RCC 7860 (cell line): Measurements from ENCODE around the gene CCM2.
"Not testable (repeated sequence)": the region's sequence is repeated elsewhere in the genome, so short reads cannot be mapped to it uniquely, and the experiment has no call there.

ENCODE experiments used
- DNase-seq: peaks from one replicate; pipeline ENCODE4 v3.0.0-alpha.2; 2015; ENCODE audit warnings: low spot score
- FAIRE-seq: peaks from 2 replicates; lab custom pipeline; 2012; peaks lifted over from hg19 to GRCh38; lab: Jason Lieb, UNC

Gene CCM2

DNA sequence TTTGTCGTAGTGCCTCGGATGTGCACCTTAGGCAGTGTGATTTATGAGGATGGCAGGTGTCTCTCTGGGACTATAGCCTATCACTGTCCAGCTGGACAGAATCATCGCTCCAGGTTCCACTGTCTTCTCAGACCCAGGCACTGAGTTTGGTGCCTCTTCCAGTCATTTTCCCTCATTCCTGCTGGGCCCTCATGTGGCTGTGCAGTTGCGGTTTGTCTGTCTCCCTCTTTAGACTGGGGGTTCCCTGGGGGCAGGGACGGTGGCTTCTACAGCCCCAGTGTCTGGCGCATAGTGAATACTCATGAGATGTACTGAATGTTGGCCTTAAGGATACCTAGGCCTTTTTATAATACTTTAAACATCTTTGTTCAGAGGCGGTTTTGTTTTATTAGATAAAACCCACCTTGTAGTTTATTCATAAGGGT, 28.9 kb downstream of the CCM2 start:
- FAIRE-seq (no peak), DNase-seq (no peak)

DNA sequence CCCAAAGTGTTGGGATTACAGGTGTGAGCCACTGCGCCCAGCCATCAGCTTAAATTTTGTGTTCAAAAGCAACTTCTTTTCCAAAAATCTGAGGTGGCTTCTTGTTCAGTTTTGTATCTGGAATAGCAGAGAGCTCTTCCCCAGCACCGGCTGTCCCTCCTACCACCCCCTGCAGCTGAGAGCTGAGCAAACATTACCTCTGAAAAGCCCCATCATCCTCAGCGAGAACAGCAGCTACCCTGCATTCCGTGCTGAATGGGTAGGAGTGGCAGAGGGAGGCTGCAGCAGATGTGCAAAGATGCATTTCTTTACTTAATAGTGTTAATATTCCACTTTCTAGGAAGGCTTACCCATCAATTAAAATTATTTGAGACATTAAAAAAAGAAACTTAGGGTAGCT, 31.8 kb downstream of the CCM2 start:
- FAIRE-seq, result no peak
- DNase-seq, result no peak

DNA sequence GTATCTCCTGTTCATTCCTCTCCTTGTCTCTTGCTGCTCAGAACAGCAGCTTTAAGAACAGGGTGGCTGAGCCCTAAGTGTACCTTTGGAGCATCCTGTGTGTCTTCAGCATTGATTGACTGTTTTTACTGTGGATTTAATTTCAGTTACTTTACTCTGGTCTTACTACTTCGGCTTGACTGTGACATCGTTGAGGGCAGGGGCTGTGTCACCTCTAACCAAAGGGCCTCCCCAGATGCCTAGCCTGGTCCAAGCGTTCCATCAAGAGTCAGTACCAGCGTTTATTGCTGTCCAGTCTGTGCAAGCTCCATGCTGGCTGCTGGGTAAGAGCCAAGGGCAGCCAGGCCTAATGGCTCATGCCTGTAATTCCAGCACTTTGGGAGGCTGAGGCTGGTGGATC, 32.4 kb downstream of the CCM2 start:
- FAIRE-seq (no peak), DNase-seq (no peak)

DNA sequence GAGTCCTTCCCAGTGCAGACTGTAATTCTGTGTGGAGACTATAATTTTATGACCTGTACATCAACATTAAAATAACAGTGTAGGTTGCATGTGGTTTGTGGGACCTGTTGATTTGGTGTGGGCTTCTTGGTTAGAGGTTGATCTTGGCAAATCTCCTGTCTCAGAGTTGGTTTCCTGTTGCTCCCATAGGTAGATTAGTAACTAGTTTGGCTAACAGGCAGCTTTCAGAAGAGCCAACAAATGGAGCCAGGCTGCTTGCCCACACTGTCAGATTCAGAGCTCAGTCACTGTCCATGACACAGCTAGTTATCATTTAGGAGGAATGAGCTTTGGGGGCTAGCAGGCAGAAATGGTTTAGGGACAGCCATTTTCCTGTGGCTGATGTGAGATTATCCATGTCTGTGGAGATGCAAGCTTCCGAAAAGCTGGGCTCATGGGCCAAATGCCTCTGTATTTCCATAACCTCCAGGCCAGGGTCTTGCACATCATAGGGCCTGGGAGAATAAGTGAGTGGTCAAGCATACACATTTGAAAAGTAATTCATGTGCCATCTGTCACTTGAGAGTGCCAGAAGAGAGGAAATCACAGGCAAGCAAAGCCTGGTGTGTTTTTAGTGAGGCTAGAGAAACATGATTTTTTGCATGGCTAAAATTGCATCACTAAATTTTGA, 33.4 kb downstream of the CCM2 start:
- DNase-seq (peak; percentile 88), FAIRE-seq (peak; percentile 96)

DNA sequence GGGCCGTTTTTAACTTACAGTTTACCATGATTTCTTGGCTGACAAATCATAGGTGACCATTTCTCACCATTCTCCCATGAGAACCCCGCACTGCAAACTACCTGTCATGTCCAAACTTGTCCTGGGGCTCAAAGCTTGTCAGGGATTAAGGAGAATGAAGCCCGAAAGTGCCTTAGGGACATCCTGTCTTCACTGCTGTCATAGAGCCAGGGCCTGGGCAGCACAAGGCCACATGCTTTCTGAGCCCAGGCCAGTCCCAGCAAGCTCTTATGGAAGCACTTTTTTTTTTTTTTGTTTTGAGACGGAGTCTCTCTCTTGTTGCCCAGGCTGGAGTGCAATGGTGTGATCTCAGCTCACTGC, 33.9 kb downstream of the CCM2 start:
- DNase-seq, result no peak
- FAIRE-seq, result no peak

DNA sequence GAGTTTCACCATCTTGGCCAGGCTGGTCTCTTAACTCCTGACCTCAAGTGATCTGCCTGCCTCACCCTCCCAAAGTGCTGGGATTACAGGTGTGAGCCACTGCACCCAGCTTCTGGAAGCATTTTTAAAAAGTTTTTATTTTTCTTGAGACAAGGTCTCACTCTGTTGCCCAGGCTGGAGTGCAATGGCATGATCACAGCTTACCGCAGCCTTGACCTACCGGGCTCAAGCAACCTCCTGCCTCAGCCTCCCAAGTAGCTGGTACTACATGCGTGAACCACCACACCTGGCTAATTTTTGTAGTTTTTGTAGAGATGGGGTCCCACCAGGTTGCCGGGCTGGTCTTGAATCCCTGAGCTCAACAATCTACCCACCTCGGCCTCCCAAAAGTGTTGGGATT, 34.7 kb downstream of the CCM2 start:
- not testable (repeated sequence) for DNase-seq, FAIRE-seq

DNA sequence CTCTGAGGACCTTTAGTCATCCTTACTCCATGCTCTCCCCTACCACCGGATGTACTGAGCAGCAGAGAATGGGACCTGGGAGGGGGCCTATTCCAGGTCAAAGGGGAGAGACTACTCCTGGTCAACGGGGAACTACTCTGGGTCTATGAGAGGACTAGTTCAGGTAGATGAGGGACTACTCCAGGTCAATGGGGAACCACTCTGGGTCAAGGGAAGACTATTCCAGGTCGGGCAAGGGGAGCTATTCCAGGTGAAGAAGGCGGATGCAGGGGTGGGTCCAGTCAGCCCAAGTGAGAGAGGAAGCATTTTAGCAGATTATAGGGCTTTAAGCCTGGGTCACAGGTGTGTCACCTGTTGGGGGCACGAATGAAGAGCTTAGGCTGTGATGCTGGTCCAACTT, 35.4 kb downstream of the CCM2 start:
- FAIRE-seq (no peak), DNase-seq (no peak)

DNA sequence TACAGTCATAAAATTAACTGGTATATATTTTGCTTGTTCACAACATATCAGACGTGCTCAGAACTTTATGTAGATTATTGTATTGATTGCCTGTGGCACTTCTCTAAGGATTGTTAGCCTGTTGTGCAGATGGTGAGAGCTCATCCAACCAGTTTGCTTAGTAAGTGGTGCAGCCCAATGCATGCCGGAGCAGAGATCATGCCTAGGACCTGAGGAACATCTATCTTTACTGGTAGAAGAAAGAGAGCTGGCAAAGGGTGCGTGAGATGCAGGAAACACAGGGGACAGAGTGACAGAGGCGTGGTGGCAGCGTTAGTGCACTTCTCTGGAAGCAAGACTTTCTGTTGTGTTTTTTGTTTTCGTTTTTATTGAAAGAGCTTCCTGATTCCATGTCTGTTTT, 35.9 kb downstream of the CCM2 start:
- no peak for FAIRE-seq
- no peak for DNase-seq

DNA sequence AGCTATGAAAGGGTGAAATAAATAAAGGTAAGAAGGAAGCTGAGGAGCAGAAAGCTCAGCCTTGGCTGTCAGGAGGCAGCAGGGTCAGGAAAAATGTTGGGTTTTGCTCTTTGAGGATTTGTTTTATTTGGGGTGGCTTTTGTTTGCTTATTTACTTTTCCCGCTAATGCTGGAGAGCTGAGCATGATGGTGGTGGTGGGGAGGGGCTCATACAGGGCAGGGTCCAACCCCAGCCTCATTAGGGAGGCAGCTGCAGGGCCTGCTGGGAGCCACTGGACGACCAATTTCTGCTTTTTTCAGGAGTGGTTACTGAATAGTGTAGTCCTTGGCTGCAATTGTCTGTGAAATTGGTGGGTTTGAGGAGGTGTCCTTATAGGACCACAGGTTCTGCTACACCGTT, 36.3 kb downstream of the CCM2 start:
- no peak for DNase-seq
- no peak for FAIRE-seq

DNA sequence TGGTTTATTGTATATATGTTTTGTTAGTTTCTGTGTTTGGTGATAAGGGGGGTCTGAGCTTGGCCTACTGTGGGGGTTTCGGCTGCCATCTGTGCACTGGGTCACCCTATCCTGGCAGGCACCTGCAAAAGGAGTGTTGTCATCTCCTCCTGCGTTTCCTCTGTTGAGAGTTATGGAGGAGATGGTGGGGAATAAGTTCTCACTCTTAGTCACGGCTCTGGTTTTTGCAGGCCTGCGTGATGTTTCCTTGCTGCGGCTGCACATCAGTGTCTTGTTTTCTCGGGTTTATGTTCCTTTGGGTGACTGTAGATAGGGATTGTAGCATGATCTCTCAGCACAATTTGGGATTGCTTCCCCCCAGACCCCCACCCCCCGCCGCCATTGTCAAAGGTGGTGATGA, 36.8 kb downstream of the CCM2 start:
- FAIRE-seq (no peak), DNase-seq (no peak)

DNA sequence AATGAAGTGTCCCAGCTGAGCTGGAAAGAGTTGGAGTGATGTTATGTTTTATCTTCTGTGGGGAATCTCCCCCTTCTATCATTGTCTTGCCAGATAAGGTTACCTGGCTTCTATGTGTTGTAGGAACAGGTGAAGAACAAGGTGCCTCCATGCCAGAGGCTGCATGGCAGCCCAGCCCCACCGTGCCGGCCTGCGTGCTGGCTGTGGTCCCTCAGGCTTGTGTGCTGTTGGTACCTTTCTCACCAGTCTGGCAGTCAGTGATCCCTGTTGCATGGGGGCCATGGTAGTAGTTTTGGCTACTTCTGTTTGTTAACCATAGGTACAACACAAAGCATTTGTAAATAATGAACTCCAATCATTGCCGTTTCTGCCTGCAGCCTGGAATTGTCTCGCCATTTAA, 37.9 kb downstream of the CCM2 start:
- FAIRE-seq (no peak), DNase-seq (no peak)

DNA sequence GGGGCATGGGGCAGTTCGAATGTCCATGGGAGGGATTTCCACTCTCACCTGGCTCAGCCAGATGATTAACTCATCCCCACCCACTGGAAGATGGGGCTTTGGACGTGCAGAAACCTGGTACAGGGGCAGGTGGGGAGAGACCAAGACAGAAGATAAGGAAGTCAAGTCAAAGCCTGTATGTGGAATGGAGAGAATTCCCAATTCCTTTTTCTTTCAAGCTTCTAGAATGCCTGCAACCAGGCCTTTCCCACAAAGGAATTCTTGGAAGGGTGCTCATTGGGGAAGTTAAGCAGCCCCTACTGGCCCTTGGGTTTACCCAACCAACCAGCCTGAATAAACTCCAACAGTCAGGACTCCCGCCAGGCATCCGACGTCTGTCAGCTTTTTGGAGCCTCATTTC, 39.1 kb downstream of the CCM2 start:
- FAIRE-seq, result no peak

DNA sequence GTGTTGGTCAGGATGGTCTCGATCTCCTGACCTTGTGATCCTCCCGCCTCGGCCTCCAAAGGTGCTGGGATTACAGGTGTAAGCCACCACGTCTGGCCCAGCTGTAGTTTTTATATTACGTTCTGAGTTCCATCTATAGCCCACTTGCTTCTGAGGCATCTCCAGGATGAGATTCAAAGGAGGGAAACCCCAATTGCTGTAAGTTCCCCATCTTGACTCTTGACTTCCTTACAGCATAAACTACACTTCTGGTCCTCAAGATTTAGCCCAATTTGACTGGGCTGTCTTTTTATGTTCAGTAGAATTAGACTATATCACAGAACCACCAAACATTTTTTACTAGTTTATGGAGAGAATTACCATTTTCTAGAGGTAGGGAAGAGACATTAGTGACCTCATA, 44.3 kb downstream of the CCM2 start:
- FAIRE-seq (no peak), DNase-seq (no peak)

More for the DNA sequence above, 39.1 kb downstream of the CCM2 start:
- no peak for DNase-seq

DNA sequence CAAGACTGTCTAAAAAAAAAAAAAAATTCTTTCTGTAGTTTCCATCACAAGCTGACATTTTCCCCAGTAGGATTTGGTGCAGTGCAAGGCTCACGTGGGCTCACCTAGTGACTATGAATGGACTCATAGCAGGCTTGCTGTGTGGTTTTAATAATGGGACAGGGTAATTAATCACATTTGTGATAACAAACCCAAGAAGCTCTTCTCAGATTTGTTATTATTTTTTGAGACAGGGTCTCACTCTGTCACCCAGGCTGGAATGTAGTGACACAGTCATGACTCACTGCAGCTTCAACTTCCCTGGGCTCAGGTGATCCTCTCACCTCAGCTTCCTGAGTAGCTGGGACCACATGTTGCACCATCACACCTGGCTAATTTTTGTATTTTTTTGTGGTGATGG, 48.7 kb downstream of the CCM2 start:
- FAIRE-seq (no peak), DNase-seq (peak; percentile 10)

DNA sequence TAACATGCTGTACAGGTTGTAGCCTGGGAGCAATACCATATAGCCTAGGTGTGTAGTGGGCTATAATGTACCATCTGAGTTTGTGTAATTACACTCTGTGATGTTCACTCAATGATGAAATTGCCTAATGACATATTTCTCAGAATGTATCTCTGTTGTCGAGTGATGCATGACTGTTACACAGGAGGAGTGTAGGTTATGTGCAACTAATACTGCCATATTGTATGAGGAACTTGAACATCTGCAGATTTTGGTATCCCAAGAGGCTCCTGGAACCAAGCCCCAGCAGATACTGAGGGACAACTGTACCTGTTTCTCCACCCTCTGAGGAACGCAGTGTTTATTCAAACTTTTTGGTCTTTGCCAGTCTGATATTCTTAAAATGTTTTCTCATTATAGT, 50.2 kb downstream of the CCM2 start:
- FAIRE-seq, result no peak
- DNase-seq, result no peak

DNA sequence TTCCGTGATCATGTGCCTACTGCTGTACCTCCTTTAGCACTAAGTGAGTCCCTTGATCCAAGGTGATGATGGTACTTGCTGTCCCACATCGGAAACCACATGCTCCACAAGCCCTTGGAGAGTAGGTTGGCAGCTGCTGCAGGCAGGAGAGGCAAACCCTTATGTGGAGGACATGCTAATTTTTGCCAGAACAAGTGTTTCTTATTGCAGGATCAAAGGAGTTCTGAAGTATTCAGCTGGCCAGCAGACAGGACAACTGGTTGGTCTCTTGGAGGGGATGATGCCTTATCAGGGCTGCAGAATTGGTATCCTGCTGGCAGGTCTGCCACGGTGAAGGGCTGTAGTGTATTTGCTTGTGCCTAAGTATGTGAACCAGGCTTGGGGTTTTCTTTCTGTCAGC, 52.0 kb downstream of the CCM2 start:
- DNase-seq (no peak), FAIRE-seq (no peak)

DNA sequence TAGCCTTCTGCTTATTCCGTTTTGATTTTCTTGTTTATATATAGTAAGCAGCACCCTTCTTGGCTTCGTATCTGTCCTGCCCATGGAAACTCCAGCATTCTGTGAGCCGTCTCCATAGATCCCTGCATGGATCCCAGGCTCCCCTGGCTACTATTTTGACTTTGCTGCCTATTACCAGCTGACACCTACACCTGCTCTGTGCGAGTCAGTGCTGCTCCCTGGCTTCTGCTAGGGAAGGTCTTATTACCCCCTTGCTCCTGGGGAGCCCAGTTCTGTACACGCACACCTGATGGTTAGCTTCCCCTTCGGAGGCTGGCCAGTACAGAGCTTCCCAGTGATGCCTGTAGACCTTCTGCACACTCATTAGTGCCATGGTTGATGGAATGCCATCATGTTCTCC, 53.4 kb downstream of the CCM2 start:
- no peak for DNase-seq
- FAIRE-seq, result no peak

DNA sequence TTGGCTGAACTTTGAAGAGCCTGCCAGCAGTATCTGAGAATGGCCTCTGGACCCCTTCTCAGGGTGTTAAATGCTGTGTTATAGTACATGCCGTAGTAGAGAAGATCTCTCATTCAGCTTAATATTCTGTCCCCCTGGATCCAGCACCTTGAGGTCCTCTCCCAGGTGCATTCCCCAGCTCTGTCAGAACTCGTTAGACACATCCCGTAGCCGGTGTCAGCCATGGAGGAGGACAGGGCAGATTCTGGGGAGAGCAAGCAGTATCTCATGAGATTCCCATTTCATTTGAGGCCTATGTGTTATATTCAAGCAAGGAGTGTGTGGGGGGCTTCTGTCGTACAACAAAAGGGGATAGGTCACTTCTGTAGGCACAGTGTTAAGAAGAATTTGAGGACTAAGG, 53.9 kb downstream of the CCM2 start:
- FAIRE-seq (no peak), DNase-seq (no peak)

DNA sequence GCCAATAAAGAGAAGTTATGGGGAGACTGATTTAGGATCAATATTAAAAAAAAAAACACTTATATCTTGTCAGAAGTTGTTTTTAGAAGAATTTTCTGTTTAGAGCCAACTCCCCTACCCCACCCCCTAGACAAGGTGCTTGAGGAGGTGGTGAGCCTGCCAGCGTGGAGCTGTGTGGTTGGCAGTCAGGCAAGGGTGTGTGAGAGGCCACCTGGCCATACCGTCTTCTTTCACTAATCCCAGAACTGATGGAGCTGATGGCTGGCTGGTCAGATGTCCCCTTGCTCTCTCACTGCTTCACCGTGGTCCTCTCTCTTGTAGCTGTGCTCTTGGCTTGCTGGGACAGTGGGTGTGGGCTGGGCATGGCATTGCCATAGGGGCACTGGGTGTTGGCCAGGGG, 54.4 kb downstream of the CCM2 start:
- FAIRE-seq (no peak), DNase-seq (no peak)

DNA sequence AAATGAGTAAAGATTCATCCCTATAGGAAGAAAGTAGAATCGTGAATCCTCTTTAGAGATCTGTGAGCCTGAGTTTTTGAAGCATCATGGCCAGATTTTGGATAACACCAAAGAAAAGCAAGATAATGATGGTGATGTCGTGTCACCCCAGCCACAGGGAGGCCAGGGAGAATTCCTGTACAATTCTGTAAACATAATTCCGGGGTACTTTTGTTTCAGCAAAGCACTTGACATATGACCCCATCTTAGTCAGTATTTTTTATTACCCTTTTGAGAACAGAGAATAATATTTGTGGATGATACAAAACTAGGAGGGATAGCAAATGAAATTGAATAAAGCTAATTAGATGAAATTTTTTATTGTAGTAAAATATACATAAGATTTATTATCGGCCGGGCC, 55.0 kb downstream of the CCM2 start:
- no peak for FAIRE-seq
- no peak for DNase-seq

DNA sequence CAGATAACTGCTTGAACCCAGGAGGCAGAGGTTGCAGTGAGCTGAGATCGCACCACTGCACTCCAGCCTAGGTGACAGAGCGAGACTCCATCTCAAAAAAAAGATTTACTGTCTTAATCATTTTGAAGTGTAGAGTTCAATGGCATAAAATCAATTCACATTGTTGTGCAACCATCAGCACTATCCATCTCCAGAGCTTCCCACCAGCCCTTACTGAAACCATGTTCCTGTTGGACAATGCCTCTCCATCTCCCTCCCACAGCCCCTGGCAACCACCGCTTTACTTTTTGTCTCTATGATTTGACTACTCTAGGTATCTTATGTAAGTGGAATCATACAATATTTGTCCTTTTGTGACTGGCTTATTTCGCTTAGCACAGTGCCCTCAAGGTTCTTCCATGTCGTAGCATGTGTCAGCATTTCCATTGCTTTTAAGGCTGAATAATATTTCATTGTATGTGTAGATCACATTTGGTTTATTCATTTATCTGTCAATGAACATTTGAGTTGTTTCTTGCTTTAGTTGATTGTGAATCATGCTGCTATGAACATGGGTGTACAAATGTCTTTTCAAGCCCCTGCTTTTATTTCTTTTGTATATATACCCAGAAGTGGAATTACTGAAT, 55.7 kb downstream of the CCM2 start:
- DNase-seq (no peak), FAIRE-seq (no peak)

DNA sequence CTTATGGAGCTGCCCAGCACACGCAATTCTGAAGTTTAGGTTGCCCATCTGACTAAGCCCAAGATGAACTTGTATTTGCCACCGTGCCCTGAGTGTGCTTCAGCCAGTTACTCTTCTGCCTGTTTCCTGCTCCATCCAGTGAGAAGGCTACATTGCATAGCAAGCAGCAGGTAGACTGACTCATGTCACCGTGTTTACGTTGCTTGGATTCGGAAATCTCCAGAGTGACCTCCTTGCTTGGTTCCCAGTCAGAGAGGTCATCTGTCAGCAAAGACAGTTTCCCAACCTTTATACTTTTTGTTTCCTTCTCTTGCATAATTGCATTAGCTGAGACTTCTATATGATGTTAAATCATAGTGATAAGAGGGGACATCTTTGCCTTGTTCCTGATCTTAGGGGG, 57.9 kb downstream of the CCM2 start:
- no peak for FAIRE-seq
- DNase-seq, result no peak

DNA sequence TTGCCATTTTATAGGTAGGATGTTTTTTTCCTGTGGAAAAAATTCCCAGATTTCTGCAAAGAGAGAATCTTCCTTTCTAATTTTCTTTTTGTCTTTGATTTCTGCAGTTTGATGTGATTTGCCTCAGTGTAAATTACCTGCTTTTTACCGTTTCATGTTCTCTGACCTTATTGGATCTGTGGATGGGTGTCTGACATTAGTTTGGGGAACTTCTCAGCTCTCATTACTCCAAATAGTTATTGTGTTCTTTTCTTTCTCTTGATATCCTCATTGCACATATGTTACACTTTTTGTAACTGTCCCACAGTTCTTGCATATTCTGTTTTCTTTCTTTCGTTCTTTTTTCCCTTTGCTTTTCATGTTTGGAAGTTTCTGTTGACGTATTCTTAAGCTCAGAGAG, 60.3 kb downstream of the CCM2 start:
- no peak for FAIRE-seq
- DNase-seq, result no peak
